Measurements from ENCODE around the gene MARCHF10.
A peak's percentile ranks its signal among the peaks of the same experiment; 100 is the strongest.

MARCHF10 gene

GRCh38 chr17:62749926-62750325, 58.2 kb downstream of the MARCHF10 start:
- no peak for DNase-seq

GRCh38 chr17:62746941-62747340, 61.2 kb downstream of the MARCHF10 start:
- DNase-seq, result no peak

GRCh38 chr17:62745806-62746205, 62.3 kb downstream of the MARCHF10 start:
- no peak for DNase-seq

- no peak for DNase-seq
Observed at GRCh38 chr17:62744259-62744658, 63.9 kb downstream of the MARCHF10 start.

- no peak for DNase-seq
Observed at GRCh38 chr17:62741290-62741689, 66.8 kb downstream of the MARCHF10 start.

- DNase-seq, result no peak
Observed at GRCh38 chr17:62739645-62740388, 68.3 kb downstream of the MARCHF10 start.

- DNase-seq, result no peak
Observed at GRCh38 chr17:62738281-62738680, 69.8 kb downstream of the MARCHF10 start.

GRCh38 chr17:62737513-62737912, 70.6 kb downstream of the MARCHF10 start:
- no peak for DNase-seq

- DNase-seq, result no peak
Observed at GRCh38 chr17:62735044-62735651, 73.0 kb downstream of the MARCHF10 start.

GRCh38 chr17:62732125-62732524, 76.0 kb downstream of the MARCHF10 start:
- DNase-seq, result no peak

GRCh38 chr17:62727916-62728672, 80.0 kb downstream of the MARCHF10 start:
- no peak for DNase-seq

GRCh38 chr17:62725791-62726249, 82.3 kb downstream of the MARCHF10 start:
- DNase-seq, result no peak

GRCh38 chr17:62724398-62725146, 83.5 kb downstream of the MARCHF10 start:
- peak; percentile 74 for DNase-seq

- DNase-seq, result no peak
Observed at GRCh38 chr17:62723842-62724241, 84.3 kb downstream of the MARCHF10 start.

- DNase-seq, result no peak
Observed at GRCh38 chr17:62722625-62723024, 85.5 kb downstream of the MARCHF10 start.

GRCh38 chr17:62720126-62720850, 87.8 kb downstream of the MARCHF10 start:
- DNase-seq, result no peak

GRCh38 chr17:62719586-62719985, 88.5 kb downstream of the MARCHF10 start:
- no peak for DNase-seq

- no peak for DNase-seq
Observed at GRCh38 chr17:62718429-62718828, 89.7 kb downstream of the MARCHF10 start.

- no peak for DNase-seq
Observed at GRCh38 chr17:62717889-62718288, 90.2 kb downstream of the MARCHF10 start.

- DNase-seq, result no peak
Observed at GRCh38 chr17:62717589-62717855, 90.6 kb downstream of the MARCHF10 start.

- DNase-seq, result no peak
Observed at GRCh38 chr17:62716834-62717588, 91.1 kb downstream of the MARCHF10 start.

- no peak for DNase-seq
Observed at GRCh38 chr17:62715882-62716390, 92.2 kb downstream of the MARCHF10 start.

Measured in stimulated activated CD4-positive, alpha-beta T cell treated with anti-CD3 and anti-CD28 coated beads, Interleukin-12 subunit alpha, Interleukin-12 subunit beta, amount 100 ng/mL, for 4 hours (primary cell).